Fibroblast of the aortic adventitia (primary cell): ENCODE measurements around the gene PPHLN1. TPM values are rescaled to one million over a fixed set of nuclear protein-coding genes. Genes with fewer than 3 reads are reported as not detected.

Experiments
- DNase-seq: peaks from one replicate; pipeline ENCODE4 v3.0.0-alpha.2; 2010; ENCODE audit warnings: low read depth
- H3K4me3 ChIP-seq: 2 replicates; pipeline ENCODE4 v1.5.1; 2011; ENCODE audit warnings: low read depth, mild to moderate bottlenecking, control low read depth, low read length, moderate library complexity
- total RNA-seq: library from RNA; depleted of rRNA; stranded (reverse); fragments of >200 nt; gene quantifications from 2 replicates; pipeline ENCODE4 v1.2.3, GENCODE V29; 2012; ENCODE audit warnings: low replicate concordance
- TF ChIP-seq, protein P1 (sequence below): IDR thresholded peaks from 2 replicates; pipeline ENCODE4 v1.5.1; 2011; ENCODE audit warnings: mild to moderate bottlenecking, low read length, control low read depth, inconsistent platforms; ENCODE audit not compliant: insufficient read depth

Gene PPHLN1
- total RNA-seq, 1 donor = 74.7 TPM

- no peak overlapping the region for H3K4me3 ChIP-seq
- no peak for DNase-seq
Measured at GRCh38 chr12:42291680-42292079, 34.3 kb upstream of the PPHLN1 start.

DNA sequence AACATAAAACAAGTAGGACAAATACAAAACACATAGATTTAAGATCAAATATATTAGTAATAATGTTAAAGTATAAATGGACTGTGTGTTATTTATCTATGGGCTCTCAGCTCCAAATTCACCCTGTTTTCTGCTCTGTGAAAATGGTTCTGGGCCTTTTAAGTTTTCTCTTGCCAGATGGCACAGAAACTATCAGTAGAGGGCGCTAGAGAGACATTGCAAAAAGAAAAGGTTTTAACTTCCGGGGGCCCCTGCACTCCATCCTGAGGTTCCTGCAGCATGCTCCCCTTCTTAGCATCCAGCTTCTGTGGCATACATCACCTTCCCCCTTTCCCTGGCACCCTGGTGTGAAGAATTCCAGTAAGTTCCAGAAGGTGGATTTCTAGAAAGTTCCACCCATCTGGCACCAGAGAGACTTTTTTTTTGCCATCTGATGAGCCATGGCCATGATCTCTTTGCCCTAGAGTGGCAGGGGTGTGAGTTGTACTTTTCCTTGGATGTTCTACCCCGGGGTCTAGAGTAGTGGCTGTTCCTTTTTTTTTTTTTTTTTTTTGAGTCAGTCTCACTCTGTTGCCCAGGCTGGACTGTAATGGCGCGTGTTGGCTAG lies 29.4 kb upstream of the PPHLN1 start:
- TF ChIP-seq, protein P1, sequence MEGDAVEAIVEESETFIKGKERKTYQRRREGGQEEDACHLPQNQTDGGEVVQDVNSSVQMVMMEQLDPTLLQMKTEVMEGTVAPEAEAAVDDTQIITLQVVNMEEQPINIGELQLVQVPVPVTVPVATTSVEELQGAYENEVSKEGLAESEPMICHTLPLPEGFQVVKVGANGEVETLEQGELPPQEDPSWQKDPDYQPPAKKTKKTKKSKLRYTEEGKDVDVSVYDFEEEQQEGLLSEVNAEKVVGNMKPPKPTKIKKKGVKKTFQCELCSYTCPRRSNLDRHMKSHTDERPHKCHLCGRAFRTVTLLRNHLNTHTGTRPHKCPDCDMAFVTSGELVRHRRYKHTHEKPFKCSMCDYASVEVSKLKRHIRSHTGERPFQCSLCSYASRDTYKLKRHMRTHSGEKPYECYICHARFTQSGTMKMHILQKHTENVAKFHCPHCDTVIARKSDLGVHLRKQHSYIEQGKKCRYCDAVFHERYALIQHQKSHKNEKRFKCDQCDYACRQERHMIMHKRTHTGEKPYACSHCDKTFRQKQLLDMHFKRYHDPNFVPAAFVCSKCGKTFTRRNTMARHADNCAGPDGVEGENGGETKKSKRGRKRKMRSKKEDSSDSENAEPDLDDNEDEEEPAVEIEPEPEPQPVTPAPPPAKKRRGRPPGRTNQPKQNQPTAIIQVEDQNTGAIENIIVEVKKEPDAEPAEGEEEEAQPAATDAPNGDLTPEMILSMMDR = peak; percentile 42
- no peak overlapping the region for H3K4me3 ChIP-seq
- DNase-seq = peak; percentile 15

More at GRCh38 chr12:42291680-42292079, 34.3 kb upstream of the PPHLN1 start:
- TF ChIP-seq, protein P1 = no peak

DNA sequence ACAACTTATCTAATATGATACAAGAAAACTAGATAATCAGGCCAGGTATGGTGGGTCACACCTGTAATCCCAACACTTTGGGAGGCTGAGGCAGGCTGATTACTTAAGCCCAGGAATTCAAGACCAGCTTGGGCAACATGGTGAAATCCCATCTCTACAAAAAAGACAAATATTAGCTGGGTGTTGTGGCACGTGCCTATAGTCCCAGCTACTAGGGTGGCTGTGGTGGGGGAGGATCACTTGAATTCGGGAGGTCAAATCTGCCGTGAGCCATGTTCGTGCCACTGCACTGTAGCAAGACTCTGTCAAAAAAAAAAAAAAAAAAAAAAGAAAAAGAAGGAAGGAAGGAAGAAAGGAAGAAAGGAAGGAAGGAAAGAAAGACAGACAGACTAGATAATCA lies 27.1 kb upstream of the PPHLN1 start:
- DNase-seq = no peak
- TF ChIP-seq, protein P1 = no peak
- H3K4me3 ChIP-seq = no peak overlapping the region

- TF ChIP-seq, protein P1 = no peak
- DNase-seq = peak; percentile 24
- no peak overlapping the region for H3K4me3 ChIP-seq
Measured at GRCh38 chr12:42299392-42300308, 26.3 kb upstream of the PPHLN1 start.

DNA sequence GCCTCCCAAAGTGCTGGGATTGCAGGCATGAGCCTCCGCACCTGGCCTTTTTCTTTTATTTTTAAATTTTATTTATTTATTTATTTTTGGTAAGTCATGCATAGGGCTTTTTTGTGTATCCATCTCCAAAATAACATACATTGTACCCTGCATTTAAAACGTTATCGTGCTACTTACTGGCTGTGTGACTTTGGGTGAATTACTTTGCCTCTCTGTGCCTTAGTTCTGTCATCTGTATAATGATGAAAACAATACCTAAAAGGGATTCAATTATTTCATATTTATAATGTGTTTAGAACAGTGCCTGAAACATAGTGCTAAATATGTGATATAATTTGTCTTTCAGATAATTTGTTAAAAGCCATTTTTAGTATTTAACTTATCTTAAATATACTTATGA lies 19.7 kb upstream of the PPHLN1 start:
- H3K4me3 ChIP-seq = no peak overlapping the region
- DNase-seq = no peak

GRCh38 chr12:42308390-42308789 lies 17.6 kb upstream of the PPHLN1 start:
- no peak for DNase-seq
- H3K4me3 ChIP-seq = no peak overlapping the region
- TF ChIP-seq, protein P1 = no peak

More for the DNA sequence above, 19.7 kb upstream of the PPHLN1 start:
- TF ChIP-seq, protein P1 = no peak
